ENCODE results near the gene DNM2.
"Not testable (repeated sequence)": the region's sequence is repeated elsewhere in the genome, so short reads cannot be mapped to it uniquely, and the experiment has no call there.

The DNM2 gene

GRCh38 chr19:10870501-10870954 is 152.6 kb downstream of the DNM2 start:
- peak overlapping the region; percentile 54 for H3K4me3 ChIP-seq (ENCODE audit: low read depth, low read length)
- no peak for TF ChIP-seq CTCF (IDR thresholded peaks at IDR 0.05; ENCODE audit: borderline replicate concordance, insufficient read depth, low read depth, low read length)

- TF ChIP-seq CTCF (IDR thresholded peaks at IDR 0.05; ENCODE audit: borderline replicate concordance, insufficient read depth, low read depth, low read length) = peak; percentile 78
Measured at GRCh38 chr19:10870955-10871603, 153.2 kb downstream of the DNM2 start, which contains the start of gene CARM1. CARM1 (plus strand) TSS chr19:10871553; CDS start chr19:10871703, 150 bp downstream.

GRCh38 chr19:10871711-10872545 is 154.0 kb downstream of the DNM2 start:
- 0 out of 2 replicates have a peak, but pooled peaks have one; percentile 34 for TF ChIP-seq CTCF (IDR thresholded peaks at IDR 0.05; ENCODE audit: borderline replicate concordance, insufficient read depth, low read depth, low read length)
- H3K4me3 ChIP-seq (ENCODE audit: low read depth, low read length) = peak overlapping the region; percentile 58

More at GRCh38 chr19:10870955-10871603, 153.2 kb downstream of the DNM2 start, which contains the start of gene CARM1:
- peak within 1 kb of the TSS; percentile 58 for H3K4me3 ChIP-seq (ENCODE audit: low read depth, low read length)

- H3K4me3 ChIP-seq (ENCODE audit: low read depth, low read length) = peak overlapping the region; percentile 58
- TF ChIP-seq CTCF (IDR thresholded peaks at IDR 0.05; ENCODE audit: borderline replicate concordance, insufficient read depth, low read depth, low read length) = no peak
Measured at GRCh38 chr19:10872546-10873107, 154.7 kb downstream of the DNM2 start.

- TF ChIP-seq CTCF (IDR thresholded peaks at IDR 0.05; ENCODE audit: borderline replicate concordance, insufficient read depth, low read depth, low read length) = no peak
- H3K4me3 ChIP-seq (ENCODE audit: low read depth, low read length) = no peak overlapping the region
Measured at GRCh38 chr19:10874024-10874423, 156.1 kb downstream of the DNM2 start.

- H3K4me3 ChIP-seq (ENCODE audit: low read depth, low read length) = peak overlapping the region; percentile 28
- no peak for TF ChIP-seq CTCF (IDR thresholded peaks at IDR 0.05; ENCODE audit: borderline replicate concordance, insufficient read depth, low read depth, low read length)
Measured at GRCh38 chr19:10876459-10877240, 158.8 kb downstream of the DNM2 start.

GRCh38 chr19:10877608-10878007 is 159.7 kb downstream of the DNM2 start:
- H3K4me3 ChIP-seq (ENCODE audit: low read depth, low read length) = not testable (repeated sequence)

Data from GM12875 (cell line).